Measurements from ENCODE around the gene ROBO1.
"Not testable (repeated sequence)": the region's sequence is repeated elsewhere in the genome, so short reads cannot be mapped to it uniquely, and the experiment has no call there.

Gene ROBO1

GRCh38 chr3:79366414-79366813, 401.4 kb downstream of the ROBO1 start:
- no peak for DNase-seq

- DNase-seq = no peak
Measured at GRCh38 chr3:79364784-79365183, 403.0 kb downstream of the ROBO1 start.

DNA sequence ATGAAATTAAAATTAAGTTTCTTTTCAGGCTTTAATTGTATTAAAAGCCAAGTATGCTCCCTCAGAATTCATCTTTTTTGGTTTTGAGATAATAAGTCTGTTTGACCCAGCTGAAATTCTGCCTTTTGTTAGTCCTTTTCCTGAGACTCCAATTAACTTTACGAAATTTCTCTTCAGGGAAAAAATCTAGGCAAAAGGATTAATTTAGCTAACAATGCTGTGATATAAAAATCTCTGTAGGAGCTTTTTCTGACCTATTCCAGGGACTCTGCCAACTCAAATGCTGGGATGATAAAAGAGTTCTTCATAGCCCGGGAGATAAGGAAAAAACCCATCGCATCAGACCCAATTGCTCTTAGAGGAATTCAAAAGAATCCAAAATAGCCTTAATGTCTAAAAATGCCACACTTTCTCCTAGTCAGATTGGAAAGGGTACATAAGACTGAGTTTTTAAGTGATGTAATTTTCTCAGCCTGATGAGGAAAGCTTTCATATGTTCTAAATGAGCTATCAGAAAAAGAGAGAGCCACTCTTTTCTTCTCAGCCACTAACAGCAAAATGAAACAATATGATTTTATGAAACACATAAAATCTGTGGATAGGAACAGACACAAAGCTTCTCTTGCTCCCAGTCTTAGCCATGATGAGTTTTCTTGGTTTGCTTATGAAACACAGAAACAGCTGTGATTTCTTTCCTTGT, 405.1 kb downstream of the ROBO1 start:
- no peak for DNase-seq

- no peak for DNase-seq
Measured at GRCh38 chr3:79361748-79362378, 405.9 kb downstream of the ROBO1 start.

DNA sequence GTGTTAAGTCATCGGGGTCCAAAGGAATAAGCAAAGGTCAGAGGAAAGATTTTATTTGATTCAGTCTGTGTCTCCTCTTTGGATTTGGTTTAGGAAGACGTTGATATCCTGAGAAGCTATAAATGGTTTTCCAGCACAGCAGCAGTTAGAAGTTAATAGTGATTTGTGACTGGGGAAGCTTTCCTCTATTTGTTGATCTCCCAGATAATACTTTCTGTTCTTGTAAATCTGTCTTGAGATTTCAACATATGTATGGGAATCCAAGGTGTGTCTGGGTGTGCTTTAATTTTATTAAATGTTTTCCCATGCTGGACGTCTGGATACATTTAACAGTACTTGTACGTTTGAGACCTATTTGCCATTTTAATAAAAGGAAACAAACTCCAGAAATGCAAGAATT, 409.5 kb downstream of the ROBO1 start:
- DNase-seq = no peak

DNA sequence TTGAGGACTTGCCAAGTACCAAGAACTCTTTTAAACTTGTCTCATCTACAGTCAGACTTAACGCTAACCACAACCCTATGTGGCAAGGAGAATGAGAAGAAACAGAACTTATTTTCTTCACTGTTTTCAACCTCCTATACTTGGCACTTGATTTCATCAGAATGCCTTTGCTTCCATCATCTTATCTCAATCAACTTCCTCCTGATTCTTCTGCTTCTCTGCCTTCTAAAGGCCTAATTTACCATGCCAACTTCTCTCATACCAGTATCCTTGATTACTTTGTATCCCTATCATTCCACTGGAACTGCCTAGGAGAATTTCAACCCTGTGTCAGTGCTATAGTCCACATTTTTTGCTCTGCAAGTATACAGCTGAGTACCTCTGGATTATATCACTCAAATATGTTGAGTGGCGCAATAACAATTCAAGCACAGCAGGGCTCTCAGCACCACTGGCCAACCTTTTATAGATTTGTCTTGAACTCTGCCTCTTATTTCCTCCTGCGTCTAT, 413.6 kb downstream of the ROBO1 start:
- no peak for DNase-seq

- DNase-seq = no peak
Measured at GRCh38 chr3:79351699-79352098, 416.1 kb downstream of the ROBO1 start.

DNA sequence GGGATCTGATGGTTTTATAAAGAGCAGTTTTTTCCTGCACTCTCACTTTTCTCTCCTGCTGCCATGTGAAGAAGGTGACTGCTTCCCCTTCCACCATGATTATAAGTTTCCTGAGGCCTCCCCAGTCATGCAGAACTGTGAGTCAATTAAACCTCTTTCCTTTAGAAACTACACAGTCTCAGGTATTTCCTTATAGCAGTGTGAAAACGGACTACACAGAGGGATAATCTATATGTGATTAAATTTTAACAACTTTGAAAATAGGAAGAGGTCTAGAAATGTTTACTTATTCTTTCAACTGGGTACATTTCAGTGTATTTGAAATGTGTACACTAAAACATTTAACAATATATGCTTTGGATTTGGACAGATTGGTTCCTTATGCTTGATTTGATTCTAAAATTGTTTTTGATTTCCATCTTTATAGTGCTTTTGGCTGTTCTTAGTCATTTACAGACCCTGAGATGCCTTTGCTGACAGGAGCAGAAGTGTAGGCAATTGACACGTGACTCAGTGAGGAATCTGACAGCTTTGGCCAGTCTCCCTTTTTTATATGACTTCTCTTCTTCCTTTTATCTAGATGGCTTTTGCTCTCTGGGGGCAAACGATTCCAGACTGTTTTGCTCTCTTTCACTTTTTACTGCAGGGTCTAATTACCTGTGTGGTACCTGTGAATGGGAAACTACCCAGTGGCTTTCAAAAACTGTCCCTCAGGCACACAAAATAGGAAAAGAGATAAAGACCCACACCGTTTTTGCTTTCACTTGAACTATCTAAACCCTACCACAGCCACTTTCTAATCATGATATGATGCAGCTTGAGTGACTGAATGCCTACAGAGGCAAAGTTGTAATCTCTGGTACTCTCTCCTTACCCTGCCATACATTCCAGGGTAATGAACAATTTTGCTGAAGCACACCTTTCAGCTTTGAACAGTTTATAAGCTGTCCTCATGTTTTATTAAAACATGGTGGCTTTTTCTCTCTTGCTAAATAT, 422.6 kb downstream of the ROBO1 start:
- DNase-seq = no peak

GRCh38 chr3:79341961-79342360, 425.8 kb downstream of the ROBO1 start:
- no peak for DNase-seq

GRCh38 chr3:79339846-79340245, 428.0 kb downstream of the ROBO1 start:
- DNase-seq = no peak

GRCh38 chr3:79337798-79338197, 430.0 kb downstream of the ROBO1 start:
- DNase-seq = no peak

DNA sequence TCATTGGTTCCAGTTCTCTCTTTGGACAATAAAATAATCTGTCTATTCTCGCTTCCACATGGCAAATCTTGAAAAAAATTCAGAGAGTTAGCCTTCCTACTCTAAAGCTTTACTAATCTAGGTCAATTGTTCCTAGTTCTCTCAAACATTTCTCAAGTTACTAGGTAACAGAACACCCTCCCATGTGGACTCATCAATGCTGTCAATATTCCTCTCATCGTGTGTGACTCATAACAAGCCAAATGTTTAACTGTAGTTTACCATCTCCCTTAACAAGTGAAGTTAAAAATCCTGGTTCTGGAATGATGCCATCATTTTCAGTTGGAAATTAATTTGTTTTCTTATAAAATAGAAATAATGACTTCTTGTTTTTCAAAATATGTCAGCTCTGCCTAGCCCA, 438.6 kb downstream of the ROBO1 start:
- DNase-seq = no peak

DNA sequence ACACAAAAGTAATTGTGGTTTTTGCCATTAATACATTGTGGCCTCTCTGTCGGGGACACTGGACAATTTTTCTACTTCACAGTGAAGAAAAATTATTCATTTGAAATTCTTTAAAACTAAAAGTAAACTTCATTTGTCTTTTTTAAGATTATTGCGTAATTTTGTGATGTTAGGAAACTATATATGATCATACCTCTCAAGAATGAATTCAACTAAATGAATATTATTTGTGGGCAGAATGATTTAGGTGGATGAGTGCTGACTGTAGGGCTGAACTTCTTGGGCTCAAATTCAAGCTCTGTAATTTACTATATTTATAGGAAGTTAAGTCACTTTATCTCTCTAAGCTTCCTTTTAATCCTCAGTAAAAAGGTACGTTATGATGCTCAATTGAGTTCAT, 441.2 kb downstream of the ROBO1 start:
- DNase-seq = no peak

DNA sequence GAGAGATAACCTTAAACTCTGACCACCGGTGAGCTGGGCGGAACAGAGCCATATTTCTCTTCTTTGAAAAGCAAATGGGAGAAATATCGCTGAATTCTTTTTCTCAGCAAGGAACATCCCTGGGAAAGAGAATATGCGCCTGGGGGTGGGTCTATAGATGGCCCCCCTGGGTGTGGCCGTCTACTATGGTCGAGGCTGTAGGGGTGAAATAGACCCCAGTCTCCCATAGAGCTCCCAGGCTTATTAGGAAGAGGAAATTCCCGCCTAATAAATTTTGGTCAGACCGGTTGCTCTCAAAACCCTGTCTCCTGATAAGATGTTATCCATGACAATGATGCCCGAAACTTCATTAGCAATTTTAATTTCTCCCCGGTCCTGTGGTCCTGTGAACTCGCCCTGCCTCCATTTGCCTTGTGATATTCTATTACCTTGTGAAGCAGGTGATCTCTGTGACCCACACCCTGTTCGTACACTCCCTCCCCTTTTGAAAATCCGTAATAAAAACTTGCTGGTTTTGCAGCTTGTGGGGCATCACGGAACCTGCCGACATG, 441.9 kb downstream of the ROBO1 start:
- not testable (repeated sequence) for DNase-seq

DNA sequence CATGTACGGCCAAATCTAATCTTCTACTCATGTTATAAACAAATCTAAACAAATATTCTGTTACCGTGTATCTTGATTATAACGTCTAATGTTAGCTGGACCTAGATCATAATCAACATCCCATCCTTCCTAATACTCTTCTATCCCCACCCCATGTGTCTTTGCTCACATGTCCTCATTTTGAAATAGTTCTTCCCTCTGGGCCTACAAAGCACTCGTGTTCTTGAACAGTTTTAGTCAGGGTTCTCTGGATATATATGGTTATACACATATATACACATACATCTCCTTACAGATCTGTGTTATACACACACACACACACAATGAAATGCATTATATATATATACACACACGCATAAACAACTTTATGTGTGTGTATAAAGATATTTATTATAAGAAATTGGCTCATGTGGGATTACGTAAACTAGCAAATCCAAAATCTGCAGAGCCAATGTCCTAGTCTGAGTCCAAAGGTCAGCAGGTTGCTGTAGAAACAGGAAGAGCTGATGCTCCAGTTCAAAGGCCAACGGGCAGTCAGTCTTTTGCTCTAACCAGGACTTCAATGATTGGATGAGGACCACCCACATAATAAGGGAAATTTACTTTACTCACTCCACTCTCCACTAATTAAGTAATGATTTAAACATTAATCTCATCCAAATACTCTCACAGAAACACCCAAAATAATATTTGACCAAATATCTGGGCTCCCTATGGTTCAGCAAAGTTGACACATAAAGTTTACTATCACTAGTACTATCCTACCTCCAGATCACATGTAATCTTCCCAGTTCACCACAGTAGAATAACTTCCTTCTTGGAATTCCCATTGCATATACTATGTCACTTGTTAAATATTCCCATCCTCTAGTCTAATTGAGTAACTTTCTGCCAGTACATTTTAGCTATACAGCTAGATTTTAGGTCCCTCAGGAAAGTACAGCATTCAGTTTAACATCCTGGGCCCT, 450.0 kb downstream of the ROBO1 start:
- DNase-seq = no peak

- DNase-seq = no peak
Measured at GRCh38 chr3:79314962-79315361, 452.8 kb downstream of the ROBO1 start.

DNA sequence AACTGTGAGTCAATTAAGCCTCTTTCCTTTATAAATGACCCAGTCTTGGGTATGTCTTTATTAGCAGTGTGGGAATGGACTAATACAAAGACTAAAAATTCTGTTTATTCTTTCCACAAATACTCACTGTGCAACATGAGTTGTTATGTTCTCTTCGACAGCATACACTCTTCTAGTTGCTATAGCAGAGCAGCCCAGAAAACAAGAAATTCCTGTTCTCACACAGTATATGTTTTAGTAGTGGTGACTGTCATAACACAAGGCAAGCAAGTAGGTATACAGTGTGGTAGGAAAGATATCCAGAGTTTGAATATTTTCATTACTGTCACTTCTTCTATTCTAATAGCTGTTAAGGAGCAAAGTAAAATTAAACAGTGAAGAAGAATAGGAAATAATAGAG, 453.3 kb downstream of the ROBO1 start:
- no peak for DNase-seq

DNA sequence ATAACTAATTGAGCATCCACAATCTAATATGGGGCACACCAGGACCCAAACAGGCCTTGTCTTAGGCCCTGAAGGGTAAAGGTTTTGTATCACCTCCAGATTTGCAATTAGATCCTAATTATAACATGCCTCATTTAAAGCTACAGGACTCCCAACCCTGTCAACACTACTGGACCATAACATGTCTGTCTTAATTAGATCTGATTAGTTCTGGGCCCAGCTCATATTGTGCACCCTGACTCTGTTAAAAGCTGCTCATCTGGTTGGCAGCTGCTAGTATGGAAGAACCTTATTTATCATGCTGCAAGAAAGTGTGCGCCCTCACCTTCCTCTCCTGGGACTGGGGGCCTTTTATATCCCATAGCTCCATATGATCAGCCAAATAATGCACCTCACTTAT, 457.8 kb downstream of the ROBO1 start:
- DNase-seq = no peak

GRCh38 chr3:79306934-79307570, 460.7 kb downstream of the ROBO1 start:
- no peak for DNase-seq

GRCh38 chr3:79299949-79300635, 467.7 kb downstream of the ROBO1 start:
- DNase-seq = not testable (repeated sequence)

Measured in effector CD8-positive, alpha-beta T cell (primary cell).